Gastroesophageal sphincter (tissue), 4 donors: ENCODE data around the gene RMP24. TPM values are rescaled to one million over a fixed set of nuclear protein-coding genes. Genes with fewer than 3 reads are reported as not detected.
"Not testable (repeated sequence)": the region's sequence is repeated elsewhere in the genome, so short reads cannot be mapped to it uniquely, and the experiment has no call there.

Source experiments
- ATAC-seq: fragments of 150-250 bp; one replicate; pipeline ENCODE4 v1.9.1; 2016; ENCODE audit warnings: mild to moderate bottlenecking, moderate library complexity
- H3K27ac ChIP-seq, 4 donors: fragments of 200-600 bp; sonication (generic) in 3 of 4; 1 replicate in 3 of 4; 2 replicates in 1 of 4; pipeline ENCODE4 v1.5.1; 2016 to 2019
- H3K27me3 ChIP-seq: fragments of 200-600 bp; sonication (generic); one replicate; pipeline ENCODE4 v1.5.1; 2019
- H3K36me3 ChIP-seq, 2 donors: fragments of 200-600 bp; sonication (generic); one replicate each; pipeline ENCODE4 v1.5.1; 2019; ENCODE audit warnings: control low read depth in 1 of 2
- H3K4me1 ChIP-seq, 3 donors: fragments of 200-600 bp; sonication (generic); 1 replicate in 2 of 3; 2 replicates in 1 of 3; pipeline ENCODE4 v1.5.1; 2016 to 2019; ENCODE audit warnings: control low read depth in 2 of 3
- H3K4me3 ChIP-seq, 2 donors: fragments of 200-600 bp; sonication (generic); one replicate each; pipeline ENCODE4 v1.5.1; 2019; ENCODE audit warnings: mild to moderate bottlenecking in 1 of 2, moderate library complexity in 1 of 2
- H3K9me3 ChIP-seq, 3 donors: fragments of 200-600 bp; sonication (generic); one replicate each; pipeline ENCODE4 v1.5.1; 2017 to 2019; ENCODE audit warnings: control low read depth in 2 of 3
- CTCF ChIP-seq, 4 experiments: fragments of 200-600 bp in 2 of 4; fragments of 450-650 bp in 2 of 4; sonication (generic) in 1 of 4; IDR thresholded peaks; one replicate each; pipeline ENCODE4 v1.5.1; 2017 to 2019; ENCODE audit warnings: antibody characterized with exemption in 4 of 4, mild to moderate bottlenecking in 2 of 4, moderate library complexity in 2 of 4
- EP300 ChIP-seq: sonication (generic); formaldehyde crosslinking; IDR thresholded peaks from one replicate; pipeline ENCODE4 v1.6.1; 2017; ENCODE audit warnings: antibody characterized with exemption, mild to moderate bottlenecking
- POLR2A ChIP-seq, 2 donors: fragments of 450-650 bp; IDR thresholded peaks; one replicate each; pipeline ENCODE4 v1.6.1; 2017; ENCODE audit warnings: antibody characterized with exemption in 2 of 2, mild to moderate bottlenecking in 2 of 2, moderate library complexity in 1 of 2
- POLR2AphosphoS5 ChIP-seq: sonication (generic); formaldehyde crosslinking; IDR thresholded peaks from one replicate; pipeline ENCODE4 v1.6.1; 2017; ENCODE audit warnings: antibody characterized with exemption
- WGBS, 2 donors: methylation state at CpG; one replicate each; pipeline ENCODE4 v1.1.5; 2018; ENCODE audit warnings: low coverage in 1 of 2; 5-methylcytosine and 5-hydroxymethylcytosine counted together
- small RNA-seq, 4 donors: library from RNA; depleted of rRNA; stranded (forward); fragments of <200 nt; gene quantifications; one replicate each; pipeline ENCODE3, GENCODE V24; 2016
- total RNA-seq, 4 donors: library from RNA; depleted of rRNA; stranded (reverse); fragments of >200 nt; gene quantifications; one replicate each; pipeline ENCODE4 v1.1.0, GENCODE V29; 2016

RMP24 gene

GRCh38 chr18:36020174-36020711 lies 47.8 kb downstream of the RMP24 start:
- H3K4me1 ChIP-seq = no peaks in the 10 kb centered on the region
- peaks cover 0 to 1% of the 10 kb centered on the region in 2 donors for H3K36me3 ChIP-seq
- no peak for TF ChIP-seq EP300
- no peak for ATAC-seq
- H3K9me3 ChIP-seq = no peaks in the 10 kb centered on the region
- WGBS, 2 donors = 89 to 91% methylated on average over 3 of the region's 3 CpGs
- H3K27me3 ChIP-seq = no peaks in the 10 kb centered on the region
- H3K27ac ChIP-seq = no peak overlapping the region
- H3K4me3 ChIP-seq = no peak overlapping the region

- 65 to 67% methylated on average over 1 of the region's 1 CpG for WGBS, 2 donors
- no peak for ATAC-seq
- Histone ChIP-seq H3K36me3 (peaks cover 0 to 23% of the 10 kb centered on the region in 2 donors), H3K9me3 (no peaks in the 10 kb centered on the region), H3K4me1 (no peaks in the 10 kb centered on the region), H3K4me3 (no peak overlapping the region), H3K27ac (no peak overlapping the region), H3K27me3 (no peaks in the 10 kb centered on the region)
- no peak for TF ChIP-seq EP300
These were observed 50.9 kb downstream of the RMP24 start for GRCh38 chr18:36023336-36023735.

GRCh38 chr18:36024241-36024640 lies 51.8 kb downstream of the RMP24 start:
- H3K9me3 ChIP-seq, H3K4me1 ChIP-seq, H3K27ac ChIP-seq, H3K27me3 ChIP-seq, ATAC-seq, H3K4me3 ChIP-seq: not testable (repeated sequence)
- peaks cover 0 to 30% of the 10 kb centered on the region in 2 donors for H3K36me3 ChIP-seq
- 86 to 92% methylated on average over 3 of the region's 3 CpGs for WGBS, 2 donors

GRCh38 chr18:36025025-36025424 lies 52.5 kb downstream of the RMP24 start:
- no peak overlapping the region for H3K27ac ChIP-seq
- no peaks in the 10 kb centered on the region for H3K9me3 ChIP-seq
- peaks cover 0 to 38% of the 10 kb centered on the region in 2 donors for H3K36me3 ChIP-seq
- no peak for TF ChIP-seq POLR2AphosphoS5
- no peak for TF ChIP-seq POLR2A (IDR thresholded peaks at IDR 0.05)
- TF ChIP-seq EP300 = no peak
- TF ChIP-seq CTCF (IDR thresholded peaks at IDR 0.05) = no peak
- 22 to 69% methylated on average over 1 of the region's 1 CpG for WGBS, 2 donors
- H3K4me3 ChIP-seq = no peak overlapping the region
- no peaks in the 10 kb centered on the region for H3K4me1 ChIP-seq
- no peak for ATAC-seq
- H3K27me3 ChIP-seq = no peaks in the 10 kb centered on the region

- WGBS, 2 donors = 66 to 96% methylated on average over 2 of the region's 2 CpGs
- Histone ChIP-seq H3K4me3 (no peak overlapping the region), H3K9me3 (no peaks in the 10 kb centered on the region), H3K4me1 (peaks cover 0 to 6% (median 0%) of the 10 kb centered on the region in 3 donors), H3K27me3 (no peaks in the 10 kb centered on the region), H3K27ac (no peak overlapping the region), H3K36me3 (peaks cover 0 to 46% of the 10 kb centered on the region in 2 donors)
- TF ChIP-seq CTCF (IDR thresholded peaks at IDR 0.05) (no peak), EP300 (no peak), POLR2AphosphoS5 (no peak), POLR2A (IDR thresholded peaks at IDR 0.05) (no peak)
- no peak for ATAC-seq
These were observed 56.4 kb downstream of the RMP24 start for GRCh38 chr18:36028859-36029258.

Small RNA genes within 50 kb of the gene (small RNA-seq; reads per million reads assigned to genes)
- gene MIR3929 = 0 reads per million in 4 donors

Other genes starting within 250 kb of the RMP24 start
- gene RPRD1A, start 94.9 kb downstream of the RMP24 start, total RNA-seq = 100 to 1,000 TPM in 2 of 4 donors, 10 to 100 TPM in 2; 81.4 to 103 (median 92.4) TPM
- 10 to 100 TPM; 24.1 to 49.2 (median 36.5) TPM for gene SLC39A6, start 156.7 kb downstream of the RMP24 start, total RNA-seq
- gene ELP2, start 157.2 kb downstream of the RMP24 start, total RNA-seq = 10 to 100 TPM; 35.6 to 74.1 (median 65.1) TPM
- gene MOCOS, start 214.8 kb downstream of the RMP24 start, total RNA-seq = 1 to 10 TPM; 1.3 to 2.1 (median 1.7) TPM